K562 (cell line): ENCODE measurements around the gene HES6. TPM values are rescaled to one million over a fixed set of nuclear protein-coding genes. Genes with fewer than 3 reads are reported as not detected.

ENCODE experiments used
- CCNT2 ChIP-seq: IDR thresholded peaks from 2 replicates; pipeline ENCODE4 v1.6.1; 2011; ENCODE audit warnings: borderline replicate concordance, low read depth, mild to moderate bottlenecking, moderate library complexity, mixed read lengths, low read length; ENCODE audit not compliant: insufficient read length; ENCODE audit errors: extremely low read depth
- EHMT2 ChIP-seq: fragments of 450-650 bp; IDR thresholded peaks from 2 replicates; pipeline ENCODE4 v1.6.1; 2018; ENCODE audit warnings: antibody characterized with exemption
- ERF ChIP-seq: fragments of 450-650 bp; formaldehyde crosslinking; IDR thresholded peaks from 2 replicates; pipeline ENCODE4 v1.4.0; 2020; ENCODE audit warnings: mild to moderate bottlenecking, mixed read lengths
- HCFC1 ChIP-seq: IDR thresholded peaks from 2 replicates; pipeline ENCODE4 v1.6.1; 2012; ENCODE audit warnings: low read depth, low read length, improper control_type of control experiment
- L3MBTL2 ChIP-seq: fragments of 450-650 bp; IDR thresholded peaks from 2 replicates; pipeline ENCODE4 v1.6.1; 2016; ENCODE audit warnings: mild to moderate bottlenecking, moderate library complexity
- LCOR ChIP-seq: sonication (generic); formaldehyde crosslinking; IDR thresholded peaks from 2 replicates; pipeline ENCODE4 v1.8.0; 2022; ENCODE audit warnings: mild to moderate bottlenecking, missing genetic modification reagents
- MYC ChIP-seq, 2 experiments: fragments of 250-450 bp in 1 of 2; sonication (Bioruptor Pico) in 1 of 2; IDR thresholded peaks; 2 replicates each; pipeline versions ENCODE4 v1.5.1 to v1.6.1; 2012 to 2021; ENCODE audit warnings: low read depth in 2 of 2, borderline replicate concordance in 1 of 2, improper control_type of control experiment in 1 of 2, low read length in 1 of 2, mild to moderate bottlenecking in 1 of 2, moderate library complexity in 1 of 2
- POLR2G ChIP-seq: fragments of 200-400 bp; formaldehyde crosslinking; IDR thresholded peaks from 2 replicates; pipeline ENCODE4 v1.6.1; 2017; ENCODE audit warnings: low read depth, mild to moderate bottlenecking, antibody characterized with exemption, low read length, moderate library complexity
- RFX5 ChIP-seq: IDR thresholded peaks from 2 replicates; pipeline ENCODE4 v1.6.1; 2011; ENCODE audit warnings: low read depth, mild to moderate bottlenecking, improper control_type of control experiment, low read length
- SOX6 ChIP-seq: fragments of 450-650 bp; IDR thresholded peaks from 2 replicates; pipeline ENCODE4 v1.6.1; 2014; ENCODE audit warnings: mild to moderate bottlenecking
- ZNF174 ChIP-seq: fragments of 250-450 bp; sonication (Bioruptor Pico); IDR thresholded peaks from 2 replicates; pipeline ENCODE4 v1.4.0; 2020; ENCODE audit warnings: mild to moderate bottlenecking
- ZNF561 ChIP-seq: fragments of 450-650 bp; formaldehyde crosslinking; conservative IDR thresholded peaks from 2 replicates; pipeline ENCODE4 v1.4.0; 2020; ENCODE audit warnings: mild to moderate bottlenecking, moderate library complexity
- polyA plus RNA-seq, 8 experiments: library from polyadenylated mRNA; depleted of rRNA in 4 of 8; stranded (reverse) in 5 of 8; unstranded in 3 of 8; fragments of >200 nt; fragmentation: Nextera tagmentation in 2 of 8; fragmentation: Illumina TruSeq in 1 of 8; extraction: Ambion mirVana in 2 of 8; extraction: Trizol in 1 of 8; gene quantifications; 2 replicates each; pipeline versions ENCODE4 v1.2.1 to v1.2.3, GENCODE V29; 2011 to 2014; ENCODE audit warnings: inconsistent platforms in 1 of 8, missing spikeins in 1 of 8
- total RNA-seq, 7 experiments: library from RNA; depleted of rRNA in 6 of 7; stranded (reverse); fragments of >200 nt in 6 of 7; fragmentation: Illumina TruSeq in 2 of 7; extraction: Trizol in 2 of 7; gene quantifications; 2 replicates each; pipeline versions ENCODE4 v1.2.1 to v1.2.3, GENCODE V29; 2011 to 2021; ENCODE audit warnings: low replicate concordance in 1 of 7
- TF ChIP-seq, protein P1 (sequence below): sonication (generic); IDR thresholded peaks from 2 replicates; pipeline ENCODE4 v1.6.1; 2016
- TF ChIP-seq, protein P2 (sequence below): fragments of 200-800 bp; sonication (Bioruptor generic); IDR thresholded peaks from 2 replicates; pipeline ENCODE4 v1.6.1; 2016; ENCODE audit warnings: missing genetic modification characterization, missing compliant biosample characterization
- TF ChIP-seq, protein P3 (sequence below): fragments of 450-650 bp; formaldehyde crosslinking; IDR thresholded peaks from 2 replicates; pipeline ENCODE4 v1.4.0; 2022; ENCODE audit warnings: missing genetic modification characterization
- TF ChIP-seq, protein P4 (sequence below): fragments of 250-450 bp; sonication (Bioruptor Pico); IDR thresholded peaks from 2 replicates; pipeline ENCODE4 v1.8.0; 2022; ENCODE audit warnings: inconsistent platforms
- TF ChIP-seq, protein P5 (sequence below): fragments of 450-650 bp; conservative IDR thresholded peaks from 2 replicates; pipeline ENCODE4 v1.6.1; 2016; ENCODE audit warnings: missing genetic modification characterization, low read depth, mild to moderate bottlenecking, control low read depth, missing compliant biosample characterization

Gene HES6
- total and polyA plus RNA-seq, 9 of the 15 experiments (the other 6 are each of a cell fraction or from before 2014, with no cell fraction given), result 6.2 to 133 (median 29.2) TPM

DNA sequence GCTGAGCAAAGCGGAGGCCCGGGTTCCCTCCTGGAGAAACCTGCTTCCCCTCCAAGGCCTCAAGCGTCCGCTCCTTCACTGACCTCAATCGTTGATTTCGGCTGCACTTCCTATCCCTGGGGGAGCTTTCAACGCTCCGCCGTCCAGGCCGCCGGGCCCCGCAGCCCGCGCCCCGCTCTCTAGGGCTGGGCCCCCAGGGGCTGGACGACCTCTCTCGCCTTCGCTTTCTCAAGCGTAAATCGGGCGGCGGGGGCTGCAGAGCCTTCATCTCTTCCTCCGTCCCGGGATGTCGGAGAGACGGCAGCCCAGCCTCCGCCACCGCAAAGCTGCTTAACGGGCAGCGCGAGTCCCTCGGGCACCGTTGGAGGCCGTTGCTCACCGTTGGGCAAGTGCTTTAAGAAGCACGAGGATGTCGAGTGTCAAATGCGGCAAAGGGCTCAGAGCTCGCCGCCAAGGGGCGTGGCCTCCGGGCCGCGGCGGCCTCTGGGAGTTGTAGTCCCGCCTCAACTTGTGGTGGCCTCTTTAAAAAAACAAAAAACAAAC, 8.5 kb downstream of the HES6 start (continued):
- TF ChIP-seq, protein P1, sequence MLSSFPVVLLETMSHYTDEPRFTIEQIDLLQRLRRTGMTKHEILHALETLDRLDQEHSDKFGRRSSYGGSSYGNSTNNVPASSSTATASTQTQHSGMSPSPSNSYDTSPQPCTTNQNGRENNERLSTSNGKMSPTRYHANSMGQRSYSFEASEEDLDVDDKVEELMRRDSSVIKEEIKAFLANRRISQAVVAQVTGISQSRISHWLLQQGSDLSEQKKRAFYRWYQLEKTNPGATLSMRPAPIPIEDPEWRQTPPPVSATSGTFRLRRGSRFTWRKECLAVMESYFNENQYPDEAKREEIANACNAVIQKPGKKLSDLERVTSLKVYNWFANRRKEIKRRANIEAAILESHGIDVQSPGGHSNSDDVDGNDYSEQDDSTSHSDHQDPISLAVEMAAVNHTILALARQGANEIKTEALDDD, result no peak
- peak; percentile 90 for TF ChIP-seq POLR2G
- TF ChIP-seq ERF, result no peak
- peak; percentile 67 for TF ChIP-seq LCOR (CRISPR knock-in tag)
- TF ChIP-seq ZNF174 (CRISPR knock-in tag), result no peak
- TF ChIP-seq EHMT2, result no peak
- TF ChIP-seq, protein P2, sequence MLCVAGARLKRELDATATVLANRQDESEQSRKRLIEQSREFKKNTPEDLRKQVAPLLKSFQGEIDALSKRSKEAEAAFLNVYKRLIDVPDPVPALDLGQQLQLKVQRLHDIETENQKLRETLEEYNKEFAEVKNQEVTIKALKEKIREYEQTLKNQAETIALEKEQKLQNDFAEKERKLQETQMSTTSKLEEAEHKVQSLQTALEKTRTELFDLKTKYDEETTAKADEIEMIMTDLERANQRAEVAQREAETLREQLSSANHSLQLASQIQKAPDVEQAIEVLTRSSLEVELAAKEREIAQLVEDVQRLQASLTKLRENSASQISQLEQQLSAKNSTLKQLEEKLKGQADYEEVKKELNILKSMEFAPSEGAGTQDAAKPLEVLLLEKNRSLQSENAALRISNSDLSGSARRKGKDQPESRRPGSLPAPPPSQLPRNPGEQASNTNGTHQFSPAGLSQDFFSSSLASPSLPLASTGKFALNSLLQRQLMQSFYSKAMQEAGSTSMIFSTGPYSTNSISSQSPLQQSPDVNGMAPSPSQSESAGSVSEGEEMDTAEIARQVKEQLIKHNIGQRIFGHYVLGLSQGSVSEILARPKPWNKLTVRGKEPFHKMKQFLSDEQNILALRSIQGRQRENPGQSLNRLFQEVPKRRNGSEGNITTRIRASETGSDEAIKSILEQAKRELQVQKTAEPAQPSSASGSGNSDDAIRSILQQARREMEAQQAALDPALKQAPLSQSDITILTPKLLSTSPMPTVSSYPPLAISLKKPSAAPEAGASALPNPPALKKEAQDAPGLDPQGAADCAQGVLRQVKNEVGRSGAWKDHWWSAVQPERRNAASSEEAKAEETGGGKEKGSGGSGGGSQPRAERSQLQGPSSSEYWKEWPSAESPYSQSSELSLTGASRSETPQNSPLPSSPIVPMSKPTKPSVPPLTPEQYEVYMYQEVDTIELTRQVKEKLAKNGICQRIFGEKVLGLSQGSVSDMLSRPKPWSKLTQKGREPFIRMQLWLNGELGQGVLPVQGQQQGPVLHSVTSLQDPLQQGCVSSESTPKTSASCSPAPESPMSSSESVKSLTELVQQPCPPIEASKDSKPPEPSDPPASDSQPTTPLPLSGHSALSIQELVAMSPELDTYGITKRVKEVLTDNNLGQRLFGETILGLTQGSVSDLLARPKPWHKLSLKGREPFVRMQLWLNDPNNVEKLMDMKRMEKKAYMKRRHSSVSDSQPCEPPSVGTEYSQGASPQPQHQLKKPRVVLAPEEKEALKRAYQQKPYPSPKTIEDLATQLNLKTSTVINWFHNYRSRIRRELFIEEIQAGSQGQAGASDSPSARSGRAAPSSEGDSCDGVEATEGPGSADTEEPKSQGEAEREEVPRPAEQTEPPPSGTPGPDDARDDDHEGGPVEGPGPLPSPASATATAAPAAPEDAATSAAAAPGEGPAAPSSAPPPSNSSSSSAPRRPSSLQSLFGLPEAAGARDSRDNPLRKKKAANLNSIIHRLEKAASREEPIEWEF (CRISPR knock-in tag), result no peak
- no peak for TF ChIP-seq CCNT2
- peak; percentile 73; the same call in 1 of the 2 replicates for TF ChIP-seq MYC (IDR thresholded peaks at IDR 0.05; ENCODE audit: low read depth, low read length)
- no peak for TF ChIP-seq MYC (CRISPR knock-in tag; IDR thresholded peaks at IDR 0.05; ENCODE audit: borderline replicate concordance, low read depth)
- no peak for TF ChIP-seq ZNF561 (CRISPR knock-in tag)
- no peak for TF ChIP-seq RFX5
- peak; percentile 98 for TF ChIP-seq L3MBTL2
- TF ChIP-seq, protein P3, sequence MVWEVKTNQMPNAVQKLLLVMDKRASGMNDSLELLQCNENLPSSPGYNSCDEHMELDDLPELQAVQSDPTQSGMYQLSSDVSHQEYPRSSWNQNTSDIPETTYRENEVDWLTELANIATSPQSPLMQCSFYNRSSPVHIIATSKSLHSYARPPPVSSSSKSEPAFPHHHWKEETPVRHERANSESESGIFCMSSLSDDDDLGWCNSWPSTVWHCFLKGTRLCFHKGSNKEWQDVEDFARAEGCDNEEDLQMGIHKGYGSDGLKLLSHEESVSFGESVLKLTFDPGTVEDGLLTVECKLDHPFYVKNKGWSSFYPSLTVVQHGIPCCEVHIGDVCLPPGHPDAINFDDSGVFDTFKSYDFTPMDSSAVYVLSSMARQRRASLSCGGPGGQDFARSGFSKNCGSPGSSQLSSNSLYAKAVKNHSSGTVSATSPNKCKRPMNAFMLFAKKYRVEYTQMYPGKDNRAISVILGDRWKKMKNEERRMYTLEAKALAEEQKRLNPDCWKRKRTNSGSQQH (CRISPR knock-in tag), result no peak
- TF ChIP-seq, protein P4, sequence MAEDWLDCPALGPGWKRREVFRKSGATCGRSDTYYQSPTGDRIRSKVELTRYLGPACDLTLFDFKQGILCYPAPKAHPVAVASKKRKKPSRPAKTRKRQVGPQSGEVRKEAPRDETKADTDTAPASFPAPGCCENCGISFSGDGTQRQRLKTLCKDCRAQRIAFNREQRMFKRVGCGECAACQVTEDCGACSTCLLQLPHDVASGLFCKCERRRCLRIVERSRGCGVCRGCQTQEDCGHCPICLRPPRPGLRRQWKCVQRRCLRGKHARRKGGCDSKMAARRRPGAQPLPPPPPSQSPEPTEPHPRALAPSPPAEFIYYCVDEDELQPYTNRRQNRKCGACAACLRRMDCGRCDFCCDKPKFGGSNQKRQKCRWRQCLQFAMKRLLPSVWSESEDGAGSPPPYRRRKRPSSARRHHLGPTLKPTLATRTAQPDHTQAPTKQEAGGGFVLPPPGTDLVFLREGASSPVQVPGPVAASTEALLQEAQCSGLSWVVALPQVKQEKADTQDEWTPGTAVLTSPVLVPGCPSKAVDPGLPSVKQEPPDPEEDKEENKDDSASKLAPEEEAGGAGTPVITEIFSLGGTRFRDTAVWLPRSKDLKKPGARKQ (CRISPR knock-in tag), result no peak
- TF ChIP-seq, protein P5, sequence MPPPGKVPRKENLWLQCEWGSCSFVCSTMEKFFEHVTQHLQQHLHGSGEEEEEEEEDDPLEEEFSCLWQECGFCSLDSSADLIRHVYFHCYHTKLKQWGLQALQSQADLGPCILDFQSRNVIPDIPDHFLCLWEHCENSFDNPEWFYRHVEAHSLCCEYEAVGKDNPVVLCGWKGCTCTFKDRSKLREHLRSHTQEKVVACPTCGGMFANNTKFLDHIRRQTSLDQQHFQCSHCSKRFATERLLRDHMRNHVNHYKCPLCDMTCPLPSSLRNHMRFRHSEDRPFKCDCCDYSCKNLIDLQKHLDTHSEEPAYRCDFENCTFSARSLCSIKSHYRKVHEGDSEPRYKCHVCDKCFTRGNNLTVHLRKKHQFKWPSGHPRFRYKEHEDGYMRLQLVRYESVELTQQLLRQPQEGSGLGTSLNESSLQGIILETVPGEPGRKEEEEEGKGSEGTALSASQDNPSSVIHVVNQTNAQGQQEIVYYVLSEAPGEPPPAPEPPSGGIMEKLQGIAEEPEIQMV, result no peak
- peak; percentile 89 for TF ChIP-seq HCFC1
- no peak for TF ChIP-seq SOX6
